Measurements from ENCODE around the gene HEYL. TPM values are rescaled to one million over a fixed set of nuclear protein-coding genes. Genes with fewer than 3 reads are reported as not detected.

HEYL gene
- total RNA-seq, 1 experiment from 2014 or later, result 8.8 TPM

DNA sequence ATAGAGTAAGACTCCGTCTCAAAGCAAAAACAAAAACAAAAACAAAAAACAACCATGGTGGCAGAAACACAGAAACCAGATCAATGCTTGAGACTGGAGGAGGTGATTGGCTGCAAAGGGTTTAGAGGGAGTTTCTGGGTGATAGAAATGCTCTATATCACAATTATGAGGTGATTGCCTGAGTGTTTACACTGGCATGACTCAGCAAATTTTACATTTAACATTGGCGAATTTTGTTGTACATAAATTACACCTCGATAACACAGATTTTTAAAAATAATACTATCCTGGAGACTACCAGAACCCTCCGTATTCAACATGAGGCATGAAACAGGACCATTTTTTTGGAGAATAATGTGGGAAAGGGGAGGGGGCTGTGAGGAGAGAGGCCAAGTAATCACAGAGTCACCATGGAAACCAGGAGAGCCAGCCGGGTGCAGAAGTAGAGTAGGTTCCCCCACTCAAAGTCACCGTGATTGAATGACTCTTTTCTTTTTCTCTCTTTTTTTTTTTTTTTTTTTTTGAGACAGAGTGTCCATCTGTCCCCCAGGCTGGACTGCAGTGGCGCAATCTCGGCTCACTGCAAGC, 24.3 kb downstream of the HEYL start:
- Histone ChIP-seq H3K9ac (ENCODE audit: low read length) (no peak overlapping the region), H3K9me3 (ENCODE audit: control insufficient read depth in 1 of 2, insufficient read depth in 1 of 2, low read depth in 1 of 2, low read length in 2 of 2) (no peaks in the 10 kb centered on the region), H3K4me1 (ENCODE audit: control insufficient read depth in 1 of 2, insufficient read depth in 2 of 2, low read length in 2 of 2) (no peaks in the 10 kb centered on the region), H2AFZ (ENCODE audit: low read depth, low read length, poor library complexity, severe bottlenecking) (no peak overlapping the region), H3K9me2 (ENCODE audit: insufficient read depth) (no peaks in the 10 kb centered on the region), H3K36me3 (ENCODE audit: control insufficient read depth in 1 of 2, insufficient read depth in 2 of 2, low read length in 2 of 2) (no peaks in the 10 kb centered on the region), H3K79me2 (ENCODE audit: insufficient read depth, low read length) (no peaks in the 10 kb centered on the region), H3K4me3 (replicated peaks in 1 of 2; ENCODE audit: low read depth in 1 of 2, low read length in 2 of 2) (no peak overlapping the region), H4K20me1 (ENCODE audit: insufficient read depth) (no peaks in the 10 kb centered on the region), H3K4me2 (ENCODE audit: low read length) (no peak overlapping the region), H3K27ac (ENCODE audit: low read depth, low read length) (no peak overlapping the region), H3K27me3 (ENCODE audit: insufficient read depth, low read length) (no peaks in the 10 kb centered on the region)
- intact Hi-C loops (cut with micrococcal nuclease), result no loop called here
- no TSS peak for BruUV-seq (replicated peaks)
- ChIA-PET RAD21 (ENCODE audit: low non-redundant PET in 1 of 2, low total read pairs in 2 of 2, uncharacterized antibody in 2 of 2, unreplicated experiment in 2 of 2) (no interaction called here), POLR2A (no interaction called here), CTCF (interaction anchor here (1.0 kb wide), 1 partner anchor 9 kb away, joined by 3 read pairs; no protein-coding TSS in a partner anchor)
- no peak for TF ChIP-seq CEBPB (IDR thresholded peaks at IDR 0.05; ENCODE audit: low read depth)
- TF ChIP-seq ZNF274 (IDR thresholded peaks at IDR 0.05; ENCODE audit: low read depth, low read length), result no peak
- no peak for TF ChIP-seq TCF7L2 (IDR thresholded peaks at IDR 0.05; ENCODE audit: borderline replicate concordance, extremely low read depth, insufficient read depth, insufficient read length)
- no peak for TF ChIP-seq POLR2A (IDR thresholded peaks at IDR 0.05; ENCODE audit: borderline replicate concordance, extremely low read depth, insufficient read depth, insufficient read length)
- no peak for TF ChIP-seq SIN3A (IDR thresholded peaks at IDR 0.05; ENCODE audit: low read depth)
- TF ChIP-seq YY1 (IDR thresholded peaks at IDR 0.05; ENCODE audit: extremely low read depth, insufficient replicate concordance, low read depth, low read length), result no peak
- no peak for TF ChIP-seq SRF (IDR thresholded peaks at IDR 0.05; ENCODE audit: low read depth)
- TF ChIP-seq, protein P1, sequence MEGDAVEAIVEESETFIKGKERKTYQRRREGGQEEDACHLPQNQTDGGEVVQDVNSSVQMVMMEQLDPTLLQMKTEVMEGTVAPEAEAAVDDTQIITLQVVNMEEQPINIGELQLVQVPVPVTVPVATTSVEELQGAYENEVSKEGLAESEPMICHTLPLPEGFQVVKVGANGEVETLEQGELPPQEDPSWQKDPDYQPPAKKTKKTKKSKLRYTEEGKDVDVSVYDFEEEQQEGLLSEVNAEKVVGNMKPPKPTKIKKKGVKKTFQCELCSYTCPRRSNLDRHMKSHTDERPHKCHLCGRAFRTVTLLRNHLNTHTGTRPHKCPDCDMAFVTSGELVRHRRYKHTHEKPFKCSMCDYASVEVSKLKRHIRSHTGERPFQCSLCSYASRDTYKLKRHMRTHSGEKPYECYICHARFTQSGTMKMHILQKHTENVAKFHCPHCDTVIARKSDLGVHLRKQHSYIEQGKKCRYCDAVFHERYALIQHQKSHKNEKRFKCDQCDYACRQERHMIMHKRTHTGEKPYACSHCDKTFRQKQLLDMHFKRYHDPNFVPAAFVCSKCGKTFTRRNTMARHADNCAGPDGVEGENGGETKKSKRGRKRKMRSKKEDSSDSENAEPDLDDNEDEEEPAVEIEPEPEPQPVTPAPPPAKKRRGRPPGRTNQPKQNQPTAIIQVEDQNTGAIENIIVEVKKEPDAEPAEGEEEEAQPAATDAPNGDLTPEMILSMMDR (IDR thresholded peaks at IDR 0.05 in 2 of 3, conservative IDR thresholded peaks at IDR 0.05 in 1 of 3; ENCODE audit: borderline replicate concordance in 1 of 3, insufficient read depth in 1 of 3, low read depth in 2 of 3, low read length in 2 of 3), result no peak
- no peak for TF ChIP-seq RAD21 (IDR thresholded peaks at IDR 0.05; ENCODE audit: low read depth)
- TF ChIP-seq EZH2 (IDR thresholded peaks at IDR 0.05), result no peak
- TF ChIP-seq FOSL1 (IDR thresholded peaks at IDR 0.05; ENCODE audit: low read depth), result no peak
- TF ChIP-seq, protein P2, sequence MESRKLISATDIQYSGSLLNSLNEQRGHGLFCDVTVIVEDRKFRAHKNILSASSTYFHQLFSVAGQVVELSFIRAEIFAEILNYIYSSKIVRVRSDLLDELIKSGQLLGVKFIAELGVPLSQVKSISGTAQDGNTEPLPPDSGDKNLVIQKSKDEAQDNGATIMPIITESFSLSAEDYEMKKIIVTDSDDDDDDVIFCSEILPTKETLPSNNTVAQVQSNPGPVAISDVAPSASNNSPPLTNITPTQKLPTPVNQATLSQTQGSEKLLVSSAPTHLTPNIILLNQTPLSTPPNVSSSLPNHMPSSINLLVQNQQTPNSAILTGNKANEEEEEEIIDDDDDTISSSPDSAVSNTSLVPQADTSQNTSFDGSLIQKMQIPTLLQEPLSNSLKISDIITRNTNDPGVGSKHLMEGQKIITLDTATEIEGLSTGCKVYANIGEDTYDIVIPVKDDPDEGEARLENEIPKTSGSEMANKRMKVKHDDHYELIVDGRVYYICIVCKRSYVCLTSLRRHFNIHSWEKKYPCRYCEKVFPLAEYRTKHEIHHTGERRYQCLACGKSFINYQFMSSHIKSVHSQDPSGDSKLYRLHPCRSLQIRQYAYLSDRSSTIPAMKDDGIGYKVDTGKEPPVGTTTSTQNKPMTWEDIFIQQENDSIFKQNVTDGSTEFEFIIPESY (IDR thresholded peaks at IDR 0.05; ENCODE audit: extremely low read depth, insufficient replicate concordance, low read length), result no peak
- no peak for TF ChIP-seq CBX3 (IDR thresholded peaks at IDR 0.05; ENCODE audit: low read depth)
- no peak for TF ChIP-seq EZH2phosphoT487 (IDR thresholded peaks at IDR 0.05; ENCODE audit: borderline replicate concordance)
- no peak for TF ChIP-seq EGR1 (IDR thresholded peaks at IDR 0.05; ENCODE audit: low read depth)
- ATAC-seq (no peak), DNase-seq (ENCODE audit: low read depth, low spot score) (no peak)

Measured in HCT116 (cell line).